ENCODE data around the gene ACOT8. TPM values are rescaled to one million over a fixed set of nuclear protein-coding genes. Genes with fewer than 3 reads are reported as not detected.

The ACOT8 gene
- total and polyA plus RNA-seq, 2 of the 4 experiments (the other 2 are of a cell fraction): 29.8 to 47.5 TPM

DNA sequence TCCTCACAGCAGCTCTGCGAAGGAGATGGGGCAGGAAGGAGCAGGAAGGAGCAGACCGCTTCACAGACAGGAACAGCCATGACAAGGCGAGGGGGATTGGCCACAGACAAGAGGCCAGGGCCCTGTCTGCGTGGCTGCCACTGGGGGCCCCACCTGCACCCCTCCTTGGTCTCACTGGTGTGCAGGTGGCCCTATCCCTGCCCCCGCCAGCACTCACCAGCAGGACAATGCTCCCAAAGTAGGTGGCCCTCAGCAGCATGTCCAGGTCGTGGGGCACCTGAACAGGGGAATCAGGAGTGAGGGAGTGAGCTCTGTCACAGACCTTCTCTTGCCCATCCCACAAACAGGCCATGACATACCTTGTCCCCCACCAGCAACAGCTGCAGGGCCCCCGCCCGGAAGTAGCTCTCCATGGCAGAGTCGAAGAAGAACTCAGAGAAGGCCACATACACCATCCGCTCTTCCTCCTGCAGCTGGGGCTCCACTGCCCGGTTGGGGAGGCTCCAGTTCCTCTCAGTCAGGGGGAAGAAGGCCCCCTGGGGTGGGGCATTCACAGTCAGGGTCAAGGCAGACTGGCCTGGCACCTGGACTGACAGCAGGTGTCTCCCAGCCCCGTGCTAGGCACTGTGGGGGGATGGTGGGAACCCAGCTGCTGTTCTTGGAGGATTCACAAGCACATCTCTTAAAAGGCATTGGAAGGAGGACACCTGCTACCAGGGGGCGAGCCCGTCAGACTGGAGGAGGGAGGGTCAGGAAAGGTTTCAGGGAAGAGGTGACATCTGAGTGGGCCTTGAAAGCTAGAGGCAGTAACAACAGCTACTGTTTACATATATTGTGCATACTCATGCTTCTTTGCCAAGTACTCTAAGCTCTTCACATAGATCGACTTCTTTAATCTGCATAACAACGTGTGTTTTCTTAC is 47.7 kb upstream of the ACOT8 start:
- H3K14ac ChIP-seq (replicated peaks; ENCODE audit: low read depth, low read length): no peak overlapping the region

More for the DNA sequence above, 47.7 kb upstream of the ACOT8 start:
- H4K91ac ChIP-seq (ENCODE audit: insufficient read depth, low read depth, low read length): no peak overlapping the region; the same call in 1 of the 2 replicates
- intact Hi-C loops (cut with micrococcal nuclease) (no loop called here), in situ Hi-C loops (cut with MboI; ENCODE audit: low sequenced_read_pairs) (loop anchor here (25.0 kb wide), 1 partner anchor 568 kb away; the partner anchor contains the start of gene SDC4), dilution Hi-C loops (cut with HindIII; ENCODE audit: low sequenced_read_pairs, unreplicated experiment) (no loop called here)
- no peak overlapping the region for H3K27ac ChIP-seq (ENCODE audit: insufficient read depth, low read length)
- peaks cover 19% of the 10 kb centered on the region for H3K9me1 ChIP-seq (ENCODE audit: insufficient read depth, low read length)
- DNase-seq: no peak
- 91% methylated on average over 3 of the region's 16 CpGs; no CpG with 5 or more reads in 1 of the 2 experiments for WGBS, 2 experiments (ENCODE audit: extremely low coverage in 2 of 2, insufficient read length in 1 of 2)
- peak overlapping the region in 1 of 2 experiments; percentile 25; a peak in 1 of 4 replicates for H4K8ac ChIP-seq (ENCODE audit: low read depth in 2 of 2, low read length in 2 of 2)
- peak; percentile 20; the same call in 1 of the 2 replicates for ATAC-seq (ENCODE audit: low read depth)
- no TSS peak for BruUV-seq (replicated peaks)
- no peak overlapping the region for H3K56ac ChIP-seq (ENCODE audit: extremely low read depth, insufficient read depth, low read length)
- H3K79me1 ChIP-seq (ENCODE audit: low read depth in 1 of 2, low read length in 2 of 2): peaks cover 0 to 9% of the 10 kb centered on the region in 2 experiments; a peak in 2 of 4 replicates
- H2BK15ac ChIP-seq (ENCODE audit: low read depth, low read length): no peak overlapping the region
- peaks cover 3% of the 10 kb centered on the region for H3K4me1 ChIP-seq (ENCODE audit: control insufficient read depth, insufficient read depth, low read length)
- H3K27me3 ChIP-seq (ENCODE audit: control insufficient read depth, insufficient read depth, low read length): no peaks in the 10 kb centered on the region
- no peak for TF ChIP-seq RFX5 (IDR thresholded peaks at IDR 0.05; ENCODE audit: low read depth, low read length)
- TF ChIP-seq MAFK (IDR thresholded peaks at IDR 0.05; ENCODE audit: low read depth, low read length): no peak
- TF ChIP-seq POLR2A (IDR thresholded peaks at IDR 0.05; ENCODE audit: low read depth, low read length): no peak
- TF ChIP-seq RCOR1 (IDR thresholded peaks at IDR 0.05; ENCODE audit: insufficient replicate concordance, low read length): no peak
- TF ChIP-seq SMC3 (IDR thresholded peaks at IDR 0.05; ENCODE audit: low read depth, low read length): no peak
- TF ChIP-seq, protein P1, sequence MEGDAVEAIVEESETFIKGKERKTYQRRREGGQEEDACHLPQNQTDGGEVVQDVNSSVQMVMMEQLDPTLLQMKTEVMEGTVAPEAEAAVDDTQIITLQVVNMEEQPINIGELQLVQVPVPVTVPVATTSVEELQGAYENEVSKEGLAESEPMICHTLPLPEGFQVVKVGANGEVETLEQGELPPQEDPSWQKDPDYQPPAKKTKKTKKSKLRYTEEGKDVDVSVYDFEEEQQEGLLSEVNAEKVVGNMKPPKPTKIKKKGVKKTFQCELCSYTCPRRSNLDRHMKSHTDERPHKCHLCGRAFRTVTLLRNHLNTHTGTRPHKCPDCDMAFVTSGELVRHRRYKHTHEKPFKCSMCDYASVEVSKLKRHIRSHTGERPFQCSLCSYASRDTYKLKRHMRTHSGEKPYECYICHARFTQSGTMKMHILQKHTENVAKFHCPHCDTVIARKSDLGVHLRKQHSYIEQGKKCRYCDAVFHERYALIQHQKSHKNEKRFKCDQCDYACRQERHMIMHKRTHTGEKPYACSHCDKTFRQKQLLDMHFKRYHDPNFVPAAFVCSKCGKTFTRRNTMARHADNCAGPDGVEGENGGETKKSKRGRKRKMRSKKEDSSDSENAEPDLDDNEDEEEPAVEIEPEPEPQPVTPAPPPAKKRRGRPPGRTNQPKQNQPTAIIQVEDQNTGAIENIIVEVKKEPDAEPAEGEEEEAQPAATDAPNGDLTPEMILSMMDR (conservative IDR thresholded peaks at IDR 0.05; ENCODE audit: low read depth, low read length): no peak
- no peak overlapping the region for H3K4me2 ChIP-seq (ENCODE audit: low read depth, low read length)
- no peak overlapping the region for H2BK5ac ChIP-seq (ENCODE audit: low read depth, low read length, poor library complexity, severe bottlenecking)
- no peak overlapping the region for H4K5ac ChIP-seq (ENCODE audit: low read depth, low read length)
- H3K4me3 ChIP-seq (ENCODE audit: insufficient read depth, low read depth, low read length): no peak overlapping the region
- no peak overlapping the region for H3K23ac ChIP-seq (ENCODE audit: low read depth, low read length)
- H4K20me1 ChIP-seq (ENCODE audit: insufficient read depth, low read length): peaks cover 5% of the 10 kb centered on the region; the same call in 1 of the 2 replicates
- H3K4ac ChIP-seq (ENCODE audit: low read depth, low read length): peak overlapping the region; percentile 18; the same call in 1 of the 2 replicates
- H3K36me3 ChIP-seq (ENCODE audit: control insufficient read depth, insufficient read depth, low read length): peaks cover 38% of the 10 kb centered on the region; the same call in 1 of the 2 replicates
- H2BK20ac ChIP-seq (ENCODE audit: low read depth, low read length): no peak overlapping the region; the same call in 1 of the 2 replicates
- H2BK120ac ChIP-seq (ENCODE audit: low read depth, low read length): no peak overlapping the region
- H3K18ac ChIP-seq (ENCODE audit: low read depth, low read length): no peak overlapping the region
- POLR2A ChIA-PET (ENCODE audit: unreplicated experiment): interaction anchor here (0.9 to 1.1 kb wide), 4 partner anchors 8 to 29 kb away, joined by 3 to 6 read pairs (median 4); no protein-coding TSS in a partner anchor
- no peak overlapping the region; the same call in 1 of the 2 replicates for H2AK5ac ChIP-seq (ENCODE audit: low read depth, low read length)
- H2AFZ ChIP-seq (replicated peaks; ENCODE audit: low read length, poor library complexity): no peak overlapping the region
- H3K9me3 ChIP-seq (ENCODE audit: control insufficient read depth, insufficient read depth, low read length): no peaks in the 10 kb centered on the region
- no peak overlapping the region for H3K9ac ChIP-seq (ENCODE audit: low read depth, low read length)
- CTCF ChIA-PET: interaction anchor here (1.3 to 1.5 kb wide), 2 partner anchors 13 to 15 kb away, joined by 3 read pairs; no protein-coding TSS in a partner anchor
- H2AK9ac ChIP-seq (replicated peaks; ENCODE audit: low read depth, low read length, poor library complexity): peak overlapping the region; percentile 40

Data from IMR-90 (cell line).